H7 (cell line): ENCODE data around the gene INHBE. TPM values are rescaled to one million over a fixed set of nuclear protein-coding genes. Genes with fewer than 3 reads are reported as not detected.
"Not testable (repeated sequence)": the region's sequence is repeated elsewhere in the genome, so short reads cannot be mapped to it uniquely, and the experiment has no call there.

Source experiments
- DNase-seq: peaks from one replicate; pipeline ENCODE4 v3.0.0; 2012
- H3K27me3 ChIP-seq: 2 replicates; pipeline ENCODE4 v1.6.0; 2011; ENCODE audit warnings: mild to moderate bottlenecking, low read length; ENCODE audit not compliant: control insufficient read depth, insufficient read depth
- H3K36me3 ChIP-seq: replicated peaks from 2 replicates; pipeline ENCODE4 v1.5.1; 2011; ENCODE audit warnings: low read length; ENCODE audit not compliant: control insufficient read depth, insufficient read depth
- H3K4me3 ChIP-seq: 2 replicates; pipeline ENCODE4 v1.5.1; 2011; ENCODE audit warnings: low read depth, mild to moderate bottlenecking, control low read depth, low read length, moderate library complexity; ENCODE audit not compliant: insufficient read depth
- total RNA-seq: library from RNA; depleted of rRNA; stranded (reverse); fragments of >200 nt; shearing (Covaris generic); gene quantifications from 2 replicates; pipeline ENCODE4 v1.2.3, GENCODE V29; 2014; rRNA removed

The INHBE gene, protein sequence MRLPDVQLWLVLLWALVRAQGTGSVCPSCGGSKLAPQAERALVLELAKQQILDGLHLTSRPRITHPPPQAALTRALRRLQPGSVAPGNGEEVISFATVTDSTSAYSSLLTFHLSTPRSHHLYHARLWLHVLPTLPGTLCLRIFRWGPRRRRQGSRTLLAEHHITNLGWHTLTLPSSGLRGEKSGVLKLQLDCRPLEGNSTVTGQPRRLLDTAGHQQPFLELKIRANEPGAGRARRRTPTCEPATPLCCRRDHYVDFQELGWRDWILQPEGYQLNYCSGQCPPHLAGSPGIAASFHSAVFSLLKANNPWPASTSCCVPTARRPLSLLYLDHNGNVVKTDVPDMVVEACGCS
- total RNA-seq = 9.6 and 10.4 TPM in 2 replicates

DNA sequence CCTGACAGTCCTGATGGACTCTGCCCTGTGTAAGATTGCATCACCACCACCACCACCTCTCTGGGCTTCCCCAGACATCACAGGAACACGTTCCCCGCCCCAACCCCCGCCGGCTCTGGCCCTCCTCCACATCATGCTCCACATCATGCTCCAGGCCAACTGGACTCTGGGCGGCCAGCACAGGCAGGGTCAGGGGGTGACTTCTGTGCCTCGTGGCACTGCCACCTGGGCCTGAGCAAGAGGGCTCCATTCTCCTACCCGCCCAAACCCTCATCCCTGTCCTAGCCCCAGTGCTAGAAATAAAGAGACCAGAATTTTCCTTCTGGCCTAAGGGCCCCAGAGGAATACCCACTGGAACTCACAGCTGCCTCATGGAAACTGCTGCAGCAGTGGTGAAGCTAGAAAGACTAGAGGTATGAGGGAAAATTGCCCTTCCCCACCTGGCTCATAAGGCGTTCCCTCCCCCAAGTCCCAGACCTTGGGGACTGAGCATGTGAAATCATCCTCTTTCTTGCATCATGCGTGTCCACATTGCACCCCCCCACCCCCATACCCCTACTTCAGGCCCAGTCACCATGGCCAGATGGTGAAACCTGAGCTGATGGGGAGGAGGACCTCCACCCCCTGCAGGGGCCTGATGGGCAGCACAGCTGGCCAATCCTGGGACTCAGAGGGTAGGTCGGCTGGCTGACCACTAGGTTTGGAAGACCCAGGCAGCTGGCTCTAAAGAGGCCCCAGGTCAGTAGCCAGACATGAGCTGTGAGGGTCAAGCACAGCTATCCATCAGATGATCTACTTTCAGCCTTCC lies at the start of gene INHBE:
TSS of gene INHBE (plus strand) at position 742 of the 808 bp plus-strand sequence. CDS start 230 bp downstream, outside the sequence.
- peak; percentile 92 for DNase-seq
- H3K36me3 ChIP-seq = no peaks in the 10 kb centered on the region; the same call in 1 of the 2 replicates
- H3K4me3 ChIP-seq = peak within 1 kb of the TSS; percentile 40
- H3K27me3 ChIP-seq = no peaks in the 10 kb centered on the region; the same call in 1 of the 2 replicates

DNA sequence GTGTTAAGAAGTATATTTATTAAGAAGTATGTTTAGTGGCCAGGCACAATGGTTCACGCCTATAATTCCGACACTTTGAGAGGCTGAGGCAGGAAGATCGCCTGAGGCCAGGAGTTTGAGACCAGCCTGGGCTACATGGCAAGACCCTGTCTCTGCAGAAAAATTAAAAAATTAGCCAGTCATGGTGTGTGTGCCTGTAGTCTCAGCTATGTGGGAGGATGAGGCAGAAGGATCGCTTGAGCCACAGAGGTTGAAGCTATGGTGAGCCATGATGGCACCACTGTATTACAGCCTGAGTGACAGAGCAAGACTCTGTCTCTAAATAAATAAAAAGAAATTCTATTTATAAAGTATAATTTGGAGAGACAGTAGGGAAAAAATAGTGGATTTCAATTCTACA lies 44.6 kb upstream of the INHBE start:
- no peaks in the 10 kb centered on the region for H3K36me3 ChIP-seq
- no peak for DNase-seq
- H3K4me3 ChIP-seq = no peak overlapping the region
- no peaks in the 10 kb centered on the region for H3K27me3 ChIP-seq

DNA sequence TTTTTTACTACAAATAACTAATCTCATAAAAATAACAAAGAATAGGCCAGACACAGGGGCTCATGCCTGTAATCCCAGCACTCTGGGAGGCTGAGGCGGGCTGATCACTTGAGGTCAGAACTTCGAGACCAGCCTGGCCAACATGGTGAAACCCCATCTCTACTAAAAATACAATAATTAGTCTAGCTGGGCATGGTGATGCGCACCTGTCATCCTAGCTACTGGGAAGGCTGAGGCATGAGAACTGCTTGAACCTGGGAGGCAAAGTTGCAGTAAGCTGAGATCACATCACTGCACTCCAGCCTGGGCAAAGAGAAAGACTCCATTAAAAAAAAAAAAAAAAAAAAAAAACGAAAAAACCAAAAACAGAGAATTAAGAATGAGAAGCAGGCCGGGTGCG lies 40.9 kb upstream of the INHBE start:
- not testable (repeated sequence) for H3K36me3 ChIP-seq, H3K4me3 ChIP-seq, DNase-seq, H3K27me3 ChIP-seq

DNA sequence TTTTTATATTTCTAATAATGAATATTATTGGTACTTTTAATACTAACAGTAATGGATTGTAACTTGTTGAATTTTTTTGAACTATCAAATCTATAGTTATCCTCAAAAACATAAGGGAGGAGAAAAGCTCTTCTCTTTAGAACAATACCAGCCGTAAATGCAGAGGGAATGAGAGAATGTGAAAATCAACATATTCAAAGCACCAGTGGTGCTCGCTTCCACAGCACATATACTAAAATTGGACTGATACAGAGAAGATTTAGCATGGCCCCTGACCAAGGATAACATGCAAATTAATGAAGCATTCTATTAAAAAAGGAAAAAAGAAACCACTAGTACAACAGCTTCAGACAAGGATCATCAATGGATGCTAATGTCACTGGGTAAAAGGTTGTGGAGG lies 40.0 kb upstream of the INHBE start:
- Histone ChIP-seq H3K4me3 (no peak overlapping the region), H3K36me3 (no peaks in the 10 kb centered on the region), H3K27me3 (no peaks in the 10 kb centered on the region)
- no peak for DNase-seq

DNA sequence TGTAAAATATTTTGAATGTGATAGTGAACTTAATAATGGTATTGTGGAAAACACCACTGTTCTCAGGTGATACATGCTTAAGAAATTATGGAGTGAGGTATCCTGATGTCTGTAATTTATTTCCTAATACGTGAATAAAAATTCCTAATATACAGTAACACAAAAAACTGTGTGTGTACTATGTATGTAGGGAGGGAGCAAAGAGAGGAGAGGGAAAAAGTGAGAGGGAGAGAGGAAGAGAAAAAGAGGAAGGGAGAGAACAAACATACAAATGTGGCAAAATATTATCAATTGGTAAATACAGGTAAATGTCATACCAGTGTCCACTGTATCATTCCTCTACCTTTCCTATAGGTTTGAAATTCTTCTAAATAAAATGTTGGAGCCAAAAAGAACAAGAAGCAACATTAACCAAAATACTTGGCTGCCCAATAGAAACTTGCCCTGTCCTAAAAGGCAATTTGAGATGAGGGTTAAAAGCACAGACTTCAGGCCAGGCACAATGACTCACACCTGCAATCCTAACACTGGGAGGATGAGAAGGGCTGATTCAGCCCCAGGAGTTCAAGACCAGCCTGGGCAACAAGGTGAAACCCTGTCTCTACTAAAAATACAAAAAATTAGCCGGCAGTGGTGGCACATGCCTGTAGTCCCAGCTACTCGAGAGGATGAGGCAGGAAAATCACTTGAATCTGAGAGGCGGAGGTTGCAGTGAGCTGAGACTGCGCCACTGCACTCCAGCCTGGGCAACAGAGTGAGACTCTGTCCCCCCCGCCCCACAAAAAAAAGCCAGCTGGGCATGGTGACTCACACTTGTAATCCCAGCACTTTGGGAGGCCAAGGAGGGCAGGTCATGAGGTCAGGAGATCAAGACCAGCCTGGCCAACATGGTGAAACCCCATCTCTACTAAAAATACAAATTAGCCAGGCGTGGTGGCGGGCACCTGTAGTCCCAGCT lies 38.8 kb upstream of the INHBE start:
- no peak for DNase-seq
- no peak overlapping the region for H3K4me3 ChIP-seq
- H3K36me3 ChIP-seq = no peaks in the 10 kb centered on the region
- H3K27me3 ChIP-seq = no peaks in the 10 kb centered on the region

DNA sequence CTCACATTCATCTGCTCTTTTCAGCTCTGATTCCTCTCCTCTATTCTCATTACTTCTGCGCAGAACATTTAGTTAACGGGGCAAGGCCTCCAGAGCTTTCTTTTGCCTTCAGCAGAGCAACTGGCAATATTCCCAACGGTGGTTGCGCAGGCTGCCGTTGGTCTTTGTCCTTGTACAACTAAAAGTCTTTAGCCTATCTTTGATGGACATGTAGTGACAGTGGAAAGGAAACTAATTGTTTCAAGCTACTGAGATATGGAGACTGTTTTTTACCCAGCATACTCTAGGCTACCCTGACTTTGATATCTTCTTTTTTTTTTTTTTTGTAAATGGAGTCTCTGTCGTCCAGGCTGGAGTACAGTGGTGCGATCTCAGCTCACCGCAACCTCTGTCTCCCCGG lies 36.9 kb upstream of the INHBE start:
- Histone ChIP-seq H3K27me3 (no peaks in the 10 kb centered on the region), H3K36me3 (no peaks in the 10 kb centered on the region), H3K4me3 (no peak overlapping the region)
- no peak for DNase-seq

DNA sequence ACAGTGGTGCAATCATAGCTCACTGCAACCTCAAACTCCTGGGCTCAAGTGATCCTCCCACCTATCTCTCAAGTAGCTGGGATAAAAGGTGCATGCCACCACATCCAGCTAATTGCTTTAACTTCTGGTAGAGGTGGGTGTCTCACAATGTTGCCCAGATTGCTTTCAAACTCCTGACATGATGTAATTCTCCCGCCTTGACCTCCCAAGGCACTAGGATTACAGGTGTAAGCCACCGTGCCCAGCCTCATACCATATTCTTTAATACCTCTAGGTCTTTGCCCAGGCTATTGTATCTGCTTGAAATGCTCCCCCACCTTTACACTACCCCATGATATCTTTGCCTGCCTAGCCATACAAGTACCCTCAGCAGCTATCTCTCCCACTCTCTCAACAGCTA lies 35.6 kb upstream of the INHBE start:
- Histone ChIP-seq H3K36me3 (no peaks in the 10 kb centered on the region; the same call in 1 of the 2 replicates), H3K4me3 (no peak overlapping the region)
- DNase-seq = no peak

DNA sequence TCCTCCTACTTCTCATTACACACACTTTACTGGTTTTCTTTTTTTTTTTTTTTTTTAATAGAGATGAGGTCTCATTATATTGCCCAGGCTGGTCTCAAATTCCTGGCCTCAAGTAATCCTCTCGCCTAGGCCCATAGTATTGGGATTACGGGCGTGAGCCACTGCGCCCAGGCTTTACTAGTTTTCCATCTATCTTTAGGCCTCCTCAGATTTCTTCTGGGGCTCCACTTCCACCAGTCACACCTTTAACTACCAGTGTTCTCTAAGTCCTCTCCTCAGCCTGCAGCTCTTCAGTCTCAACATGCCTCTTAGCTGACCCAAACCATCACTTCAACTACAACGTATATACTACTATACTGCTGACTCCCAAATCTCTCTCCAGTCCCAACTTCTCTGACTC lies 34.6 kb upstream of the INHBE start:
- no peak for DNase-seq
- no peaks in the 10 kb centered on the region for H3K27me3 ChIP-seq
- no peaks in the 10 kb centered on the region; the same call in 1 of the 2 replicates for H3K36me3 ChIP-seq
- no peak overlapping the region for H3K4me3 ChIP-seq

More for the DNA sequence above, 35.6 kb upstream of the INHBE start:
- H3K27me3 ChIP-seq = no peaks in the 10 kb centered on the region

DNA sequence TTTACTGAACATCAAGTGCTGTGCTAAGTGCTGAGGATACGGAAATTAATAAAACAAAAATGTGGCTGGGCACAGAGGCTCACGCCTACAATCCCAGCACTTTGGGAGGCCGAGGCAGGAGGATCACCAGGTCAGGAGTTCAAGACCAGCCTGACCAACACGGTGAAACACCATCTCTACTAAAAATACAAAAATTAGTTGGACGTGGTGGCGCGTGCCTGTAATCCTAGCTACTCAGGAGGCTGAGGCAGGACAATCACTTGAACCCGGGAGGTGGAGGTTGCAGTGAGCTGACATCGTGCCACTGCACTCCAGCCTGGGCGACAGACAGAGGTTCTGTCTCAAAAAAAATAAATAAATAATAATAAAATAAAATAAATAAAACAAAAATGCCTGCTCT lies 28.2 kb upstream of the INHBE start:
- not testable (repeated sequence) for H3K27me3 ChIP-seq, DNase-seq, H3K4me3 ChIP-seq, H3K36me3 ChIP-seq

DNA sequence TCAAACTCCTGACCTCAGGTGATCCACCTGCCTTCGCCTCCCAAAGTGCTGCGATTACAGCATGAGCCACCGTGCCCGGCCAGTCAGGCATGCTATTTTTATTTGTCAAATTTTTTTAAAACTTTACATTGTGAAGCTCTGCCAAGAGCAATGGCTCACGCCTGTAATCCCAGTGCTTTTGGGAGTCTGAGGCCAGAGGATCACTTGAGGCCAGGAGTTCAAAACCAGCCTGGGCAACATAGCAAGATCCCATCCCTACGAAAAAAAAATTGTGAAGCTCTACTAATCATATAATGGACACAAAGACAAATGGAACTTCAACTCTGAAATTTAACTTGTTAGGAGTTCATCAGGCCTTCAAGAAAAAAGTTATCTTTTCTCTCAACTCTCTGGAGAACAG lies 26.1 kb upstream of the INHBE start:
- Histone ChIP-seq H3K27me3 (no peaks in the 10 kb centered on the region), H3K36me3 (no peaks in the 10 kb centered on the region; the same call in 1 of the 2 replicates), H3K4me3 (no peak overlapping the region)
- no peak for DNase-seq

DNA sequence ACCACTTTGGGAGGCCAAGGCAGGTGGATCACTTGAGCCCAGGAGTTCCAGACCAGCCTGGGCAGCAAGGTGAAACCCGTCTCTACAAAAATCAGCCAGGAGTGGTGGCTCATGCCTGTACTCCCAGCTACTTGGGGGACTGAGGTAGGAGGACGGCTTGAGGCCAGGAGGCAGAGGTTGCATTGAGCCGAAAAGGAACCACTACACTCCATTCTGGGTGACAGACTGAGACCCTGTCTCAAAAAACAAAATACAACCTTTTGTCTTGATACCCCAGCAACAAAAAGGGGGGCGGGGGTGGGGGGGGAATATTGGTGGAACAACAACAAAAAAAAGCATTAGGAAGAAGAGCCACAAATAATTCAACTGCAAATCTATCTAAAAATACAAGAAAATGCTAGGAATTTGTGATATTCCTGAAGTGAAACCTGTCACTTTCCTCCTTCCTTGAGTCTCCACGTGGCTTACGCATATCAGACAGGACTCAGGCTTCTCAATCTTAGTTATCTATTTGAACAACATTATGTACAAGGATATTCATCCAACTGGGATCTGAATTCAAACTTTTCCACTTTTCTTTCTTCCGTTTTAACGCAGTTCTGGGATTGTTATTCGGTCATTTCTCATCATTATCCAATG lies 25.5 kb upstream of the INHBE start:
- Histone ChIP-seq H3K36me3 (no peaks in the 10 kb centered on the region; the same call in 1 of the 2 replicates), H3K27me3 (no peaks in the 10 kb centered on the region), H3K4me3 (peak overlapping the region; percentile 56)
- DNase-seq = no peak

DNA sequence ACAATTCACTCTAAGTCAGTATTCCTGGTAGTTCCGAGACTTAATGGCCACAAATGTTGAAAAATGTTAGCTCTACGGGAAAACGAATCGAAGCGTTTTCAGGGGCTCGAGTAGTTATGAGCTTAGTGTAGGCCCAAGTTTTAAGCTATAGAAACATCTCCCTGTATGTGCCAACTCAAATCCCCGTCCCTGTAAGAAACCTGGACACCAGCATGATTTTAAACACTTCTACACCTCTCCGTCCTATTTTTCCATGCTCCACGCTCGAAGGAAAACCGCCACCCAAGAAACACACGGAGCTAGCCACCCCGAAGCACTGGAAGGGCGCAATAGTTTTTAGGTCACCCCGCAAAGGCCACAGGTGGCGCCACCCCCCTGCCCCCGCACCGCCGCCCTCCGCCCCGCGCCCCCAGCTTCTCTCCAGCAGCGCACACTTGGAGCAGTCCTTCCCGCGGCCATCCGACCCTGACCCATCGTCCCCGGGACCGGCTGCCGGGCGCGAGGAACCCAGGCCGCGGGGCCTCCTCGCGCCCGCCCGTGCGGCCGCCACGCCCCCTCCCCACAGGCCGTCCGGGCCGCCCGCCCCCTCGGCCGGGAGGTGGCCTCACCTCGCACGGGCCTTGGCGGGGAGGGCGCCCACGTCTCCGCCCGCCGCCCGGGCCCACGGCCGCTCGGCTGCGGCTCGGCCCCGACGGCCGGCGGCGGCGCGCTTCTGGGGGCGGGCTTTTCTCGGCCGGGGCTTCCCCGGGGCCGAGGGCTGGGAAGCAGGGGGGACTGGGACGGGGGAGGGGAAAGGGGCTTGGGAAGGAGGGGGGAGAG lies 24.8 kb upstream of the INHBE start:
- Histone ChIP-seq H3K36me3 (no peaks in the 10 kb centered on the region), H3K4me3 (peak overlapping the region; percentile 56), H3K27me3 (no peaks in the 10 kb centered on the region)
- DNase-seq = peak; percentile 97

DNA sequence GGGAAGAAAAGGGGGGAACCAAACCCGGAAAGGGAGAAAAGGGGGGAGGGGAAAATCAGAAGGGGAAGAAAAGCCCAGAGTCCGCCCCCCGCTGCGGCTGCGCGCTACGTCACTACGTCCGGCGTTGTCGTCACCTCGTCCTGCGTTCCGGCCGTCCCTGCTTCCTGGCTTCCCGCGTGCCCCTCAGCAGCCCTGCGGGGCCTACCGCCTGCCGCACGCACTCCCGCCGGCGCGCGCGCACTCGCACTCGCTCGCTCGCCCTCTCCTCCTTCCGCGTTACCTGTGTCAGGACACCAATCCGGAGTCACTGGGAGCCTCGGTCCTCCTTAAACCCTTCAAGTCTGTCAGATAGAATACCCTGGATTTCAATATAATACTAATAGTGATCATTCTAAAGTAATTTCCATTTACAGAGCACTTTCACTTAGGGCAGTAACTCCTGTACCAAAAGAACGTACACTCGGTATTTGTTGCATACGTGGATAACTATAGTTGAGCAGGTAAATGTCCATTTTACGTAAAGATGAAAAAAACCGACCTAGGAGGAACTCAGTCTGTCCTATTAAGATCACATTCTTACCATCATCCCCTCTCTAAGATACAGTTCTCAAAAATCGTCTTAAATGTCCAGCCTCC lies 24.1 kb upstream of the INHBE start, which contains the start of gene R3HDM2:
TSS of gene R3HDM2 (minus strand) at position 113 of the 636 bp plus-strand sequence. CDS start 120,615 bp downstream, outside the sequence.
- H3K4me3 ChIP-seq = peak within 1 kb of the TSS; percentile 56
- no peaks in the 10 kb centered on the region for H3K36me3 ChIP-seq
- H3K27me3 ChIP-seq = no peaks in the 10 kb centered on the region
- DNase-seq = no peak
